ENCODE results near the gene TNIP2. TPM values are rescaled to one million over a fixed set of nuclear protein-coding genes. Genes with fewer than 3 reads are reported as not detected.

Gene TNIP2
- total RNA-seq, 2 experiments from 2014 or later: 50.6 to 59.4 TPM

- no peak for DNase-seq
- peak overlapping the region; percentile 42 for H3K27ac Mint-ChIP-seq
- CTCF ChIA-PET: interaction anchor here (0.5 to 0.6 kb wide), 2 partner anchors 384 to 1052 kb away, joined by 3 to 4 read pairs; no protein-coding TSS in a partner anchor
- H3K27me3 Mint-ChIP-seq: no peaks in the 10 kb centered on the region
- POLR2A ChIA-PET: interaction anchor here (0.7 kb wide), 1 partner anchor 202 kb away, joined by 3 read pairs; no protein-coding TSS in a partner anchor
- peaks cover 14% of the 10 kb centered on the region for H3K36me3 Mint-ChIP-seq (ENCODE audit: low read depth)
- no peak for ATAC-seq
- no peak overlapping the region for H3K4me3 Mint-ChIP-seq
- H3K4me1 Mint-ChIP-seq: peaks cover 16% of the 10 kb centered on the region
- intact Hi-C loops (cut with DNase I, micrococcal nuclease): no loop called here
- no peaks in the 10 kb centered on the region for H3K9me3 Mint-ChIP-seq (ENCODE audit: low read depth)
Observed at GRCh38 chr4:2723751-2724150, 32.4 kb downstream of the TNIP2 start.

GRCh38 chr4:2722033-2722432 is 34.1 kb downstream of the TNIP2 start:
- Mint-ChIP-seq H3K9me3 (ENCODE audit: low read depth) (no peaks in the 10 kb centered on the region), H3K27ac (no peak overlapping the region), H3K4me1 (peaks cover 16% of the 10 kb centered on the region), H3K27me3 (no peaks in the 10 kb centered on the region), H3K36me3 (ENCODE audit: low read depth) (peaks cover 21% of the 10 kb centered on the region), H3K4me3 (no peak overlapping the region)
- ChIA-PET CTCF (no interaction called here), POLR2A (no interaction called here)
- ATAC-seq (peak; percentile 46), DNase-seq (peak; percentile 28)
- intact Hi-C loops (cut with DNase I, micrococcal nuclease): no loop called here

GRCh38 chr4:2721586-2721985 is 34.5 kb downstream of the TNIP2 start:
- POLR2A ChIA-PET: no interaction called here
- H3K4me1 Mint-ChIP-seq: peaks cover 16% of the 10 kb centered on the region
- intact Hi-C loops (cut with DNase I, micrococcal nuclease): no loop called here
- H3K4me3 Mint-ChIP-seq: no peak overlapping the region
- no peaks in the 10 kb centered on the region for H3K27me3 Mint-ChIP-seq
- H3K9me3 Mint-ChIP-seq (ENCODE audit: low read depth): no peaks in the 10 kb centered on the region
- CTCF ChIA-PET: no interaction called here
- no peak for ATAC-seq
- DNase-seq: no peak
- H3K27ac Mint-ChIP-seq: no peak overlapping the region
- peaks cover 22% of the 10 kb centered on the region for H3K36me3 Mint-ChIP-seq (ENCODE audit: low read depth)

GRCh38 chr4:2716236-2716635 is 39.9 kb downstream of the TNIP2 start:
- ChIA-PET POLR2A (no interaction called here), CTCF (no interaction called here)
- Mint-ChIP-seq H3K4me3 (no peak overlapping the region), H3K4me1 (peaks cover 32% of the 10 kb centered on the region), H3K27me3 (no peaks in the 10 kb centered on the region), H3K27ac (no peak overlapping the region), H3K9me3 (ENCODE audit: low read depth) (no peaks in the 10 kb centered on the region), H3K36me3 (ENCODE audit: low read depth) (peaks cover 39% of the 10 kb centered on the region)
- DNase-seq: no peak
- no peak for ATAC-seq
- intact Hi-C loops (cut with DNase I, micrococcal nuclease): no loop called here

GRCh38 chr4:2715426-2715825 is 40.7 kb downstream of the TNIP2 start:
- ChIA-PET POLR2A (no interaction called here), CTCF (interaction anchor here (0.6 kb wide), 1 partner anchor 331 kb away, joined by 3 read pairs; no protein-coding TSS in a partner anchor)
- Mint-ChIP-seq H3K9me3 (ENCODE audit: low read depth) (no peaks in the 10 kb centered on the region), H3K4me3 (no peak overlapping the region), H3K27ac (peak overlapping the region; percentile 42), H3K36me3 (ENCODE audit: low read depth) (peaks cover 36% of the 10 kb centered on the region), H3K4me1 (peaks cover 32% of the 10 kb centered on the region), H3K27me3 (no peaks in the 10 kb centered on the region)
- intact Hi-C loops (cut with DNase I, micrococcal nuclease): no loop called here
- ATAC-seq (no peak), DNase-seq (no peak)

GRCh38 chr4:2714918-2715317 is 41.2 kb downstream of the TNIP2 start:
- Mint-ChIP-seq H3K4me1 (peaks cover 32% of the 10 kb centered on the region), H3K4me3 (no peak overlapping the region), H3K9me3 (ENCODE audit: low read depth) (no peaks in the 10 kb centered on the region), H3K27me3 (no peaks in the 10 kb centered on the region), H3K27ac (peak overlapping the region; percentile 92), H3K36me3 (ENCODE audit: low read depth) (peaks cover 34% of the 10 kb centered on the region)
- ChIA-PET CTCF (interaction anchor here (0.6 kb wide), 1 partner anchor 332 kb away, joined by 3 read pairs; no protein-coding TSS in a partner anchor), POLR2A (no interaction called here)
- ATAC-seq: no peak
- intact Hi-C loops (cut with DNase I, micrococcal nuclease): loop anchor here in 1 of 2 experiments (5.0 kb wide), 1 partner anchor 32 kb away; no protein-coding TSS in a partner anchor
- no peak for DNase-seq

- Mint-ChIP-seq H3K27me3 (no peaks in the 10 kb centered on the region), H3K4me1 (peaks cover 32% of the 10 kb centered on the region), H3K9me3 (ENCODE audit: low read depth) (no peaks in the 10 kb centered on the region), H3K4me3 (no peak overlapping the region), H3K27ac (peak overlapping the region; percentile 92), H3K36me3 (ENCODE audit: low read depth) (peaks cover 32% of the 10 kb centered on the region)
- intact Hi-C loops (cut with DNase I, micrococcal nuclease): loop anchor here in 1 of 2 experiments (5.0 kb wide), 1 partner anchor 33 kb away; no protein-coding TSS in a partner anchor
- ATAC-seq (peak; percentile 86), DNase-seq (peak; percentile 70)
- ChIA-PET CTCF (interaction anchor here (0.7 to 1.4 kb wide), 8 partner anchors 15 to 494 kb away, joined by 3 to 4 read pairs (median 3); no protein-coding TSS in a partner anchor), POLR2A (interaction anchor here (0.6 kb wide), 1 partner anchor 23 kb away, joined by 10 read pairs; no protein-coding TSS in a partner anchor)
Observed at GRCh38 chr4:2714061-2714770, 41.9 kb downstream of the TNIP2 start.

- H3K27me3 Mint-ChIP-seq: no peaks in the 10 kb centered on the region
- DNase-seq: no peak
Observed at GRCh38 chr4:2713337-2713736, 42.8 kb downstream of the TNIP2 start.

GRCh38 chr4:2712261-2712842 is 43.8 kb downstream of the TNIP2 start:
- CTCF ChIA-PET: interaction anchor here (0.6 kb wide), 1 partner anchor 119 kb away, joined by 3 read pairs; no protein-coding TSS in a partner anchor
- intact Hi-C loops (cut with DNase I, micrococcal nuclease): loop anchor here in 1 of 2 experiments (5.0 kb wide), 1 partner anchor 35 kb away; no protein-coding TSS in a partner anchor
- ATAC-seq (peak; percentile 29), DNase-seq (peak; percentile 32)
- POLR2A ChIA-PET: interaction anchor here (0.7 kb wide), 1 partner anchor 86 kb away, joined by 4 read pairs; no protein-coding TSS in a partner anchor
- Mint-ChIP-seq H3K9me3 (ENCODE audit: low read depth) (no peaks in the 10 kb centered on the region), H3K4me1 (peaks cover 32% of the 10 kb centered on the region), H3K27ac (no peak overlapping the region), H3K4me3 (no peak overlapping the region), H3K36me3 (ENCODE audit: low read depth) (peaks cover 20% of the 10 kb centered on the region), H3K27me3 (no peaks in the 10 kb centered on the region)

More at GRCh38 chr4:2713337-2713736, 42.8 kb downstream of the TNIP2 start:
- Mint-ChIP-seq H3K4me1 (peaks cover 32% of the 10 kb centered on the region), H3K27ac (peak overlapping the region; percentile 92), H3K9me3 (ENCODE audit: low read depth) (no peaks in the 10 kb centered on the region), H3K36me3 (ENCODE audit: low read depth) (peaks cover 25% of the 10 kb centered on the region), H3K4me3 (no peak overlapping the region)
- CTCF ChIA-PET: interaction anchor here (0.7 to 1.4 kb wide), 7 partner anchors 16 to 493 kb away, joined by 3 to 4 read pairs (median 3); no protein-coding TSS in a partner anchor
- intact Hi-C loops (cut with DNase I, micrococcal nuclease): loop anchor here in 1 of 2 experiments (5.0 kb wide), 1 partner anchor 34 kb away; no protein-coding TSS in a partner anchor
- no peak for ATAC-seq
- POLR2A ChIA-PET: no interaction called here

GRCh38 chr4:2702770-2703169 is 53.4 kb downstream of the TNIP2 start:
- DNase-seq (no peak), ATAC-seq (no peak)
- H3K4me3 Mint-ChIP-seq: no peak overlapping the region
- intact Hi-C loops (cut with DNase I, micrococcal nuclease): no loop called here
- no peaks in the 10 kb centered on the region for H3K27me3 Mint-ChIP-seq
- H3K9me3 Mint-ChIP-seq (ENCODE audit: low read depth): no peaks in the 10 kb centered on the region
- H3K27ac Mint-ChIP-seq: no peak overlapping the region
- CTCF ChIA-PET: no interaction called here
- peaks cover 51% of the 10 kb centered on the region for H3K36me3 Mint-ChIP-seq (ENCODE audit: low read depth)
- peaks cover 9% of the 10 kb centered on the region for H3K4me1 Mint-ChIP-seq
- POLR2A ChIA-PET: no interaction called here

GRCh38 chr4:2702361-2702760 is 53.8 kb downstream of the TNIP2 start:
- no peak overlapping the region for H3K27ac Mint-ChIP-seq
- ChIA-PET CTCF (no interaction called here), POLR2A (no interaction called here)
- no peaks in the 10 kb centered on the region for H3K9me3 Mint-ChIP-seq (ENCODE audit: low read depth)
- no peak overlapping the region for H3K4me3 Mint-ChIP-seq
- DNase-seq: no peak
- intact Hi-C loops (cut with DNase I, micrococcal nuclease): no loop called here
- H3K27me3 Mint-ChIP-seq: no peaks in the 10 kb centered on the region
- H3K4me1 Mint-ChIP-seq: peaks cover 9% of the 10 kb centered on the region
- peaks cover 54% of the 10 kb centered on the region for H3K36me3 Mint-ChIP-seq (ENCODE audit: low read depth)
- ATAC-seq: no peak
